Breast epithelium (tissue), 4 donors: Measurements from ENCODE around the gene CSE1L. TPM values are rescaled to one million over a fixed set of nuclear protein-coding genes. Genes with fewer than 3 reads are reported as not detected.

Experiments
- DNase-seq, 2 donors: peaks; one replicate each; pipeline ENCODE4 v3.0.0-alpha.2; 2019; ENCODE audit warnings: low spot score in 2 of 2
- H3K27ac ChIP-seq, 2 donors: fragments of 200-600 bp; sonication (generic) in 1 of 2; one replicate each; pipeline ENCODE4 v1.5.1; 2016 to 2019; ENCODE audit warnings: mild to moderate bottlenecking in 1 of 2
- H3K27me3 ChIP-seq, 2 donors: fragments of 200-600 bp; sonication (generic) in 1 of 2; one replicate each; pipeline versions ENCODE4 v1.5.1 to v1.6.0; 2017 to 2019; ENCODE audit warnings: control low read depth in 1 of 2, mild to moderate bottlenecking in 1 of 2
- H3K36me3 ChIP-seq: fragments of 200-600 bp; one replicate; pipeline ENCODE4 v1.5.1; 2019
- H3K4me1 ChIP-seq, 2 donors: fragments of 200-600 bp; sonication (generic); one replicate each; pipeline ENCODE4 v1.5.1; 2016 to 2019; ENCODE audit warnings: control low read depth in 1 of 2
- H3K4me3 ChIP-seq, 3 donors: fragments of 200-600 bp; sonication (generic); 1 replicate in 2 of 3; 2 replicates in 1 of 3; pipeline ENCODE4 v1.5.1; 2016 to 2019; ENCODE audit warnings: mild to moderate bottlenecking in 3 of 3, moderate library complexity in 2 of 3
- H3K9me3 ChIP-seq, 2 donors: fragments of 200-600 bp; sonication (generic) in 1 of 2; one replicate each; pipeline ENCODE4 v1.5.1; 2016 to 2019; ENCODE audit warnings: control low read depth in 1 of 2
- CTCF ChIP-seq, 3 donors: fragments of 450-650 bp; IDR thresholded peaks; one replicate each; pipeline ENCODE4 v1.5.1; 2016 to 2017; ENCODE audit warnings: antibody characterized with exemption in 3 of 3, mild to moderate bottlenecking in 3 of 3, moderate library complexity in 3 of 3
- POLR2A ChIP-seq: fragments of 450-650 bp; IDR thresholded peaks from one replicate; pipeline ENCODE4 v1.6.1; 2016; ENCODE audit warnings: antibody characterized with exemption, mild to moderate bottlenecking, moderate library complexity
- POLR2AphosphoS5 ChIP-seq, 3 donors: sonication (generic); formaldehyde crosslinking; IDR thresholded peaks; one replicate each; pipeline ENCODE4 v1.6.1; 2017; ENCODE audit warnings: antibody characterized with exemption in 3 of 3
- intact Hi-C: fragments of 100-400 bp; cut with DNase I; formaldehyde crosslinking; loops from one replicate; pipeline ENCODE4 v1.15.1; 2023; ENCODE audit warnings: low total_unique reads
- total RNA-seq, 3 donors: library from RNA; depleted of rRNA; stranded (reverse); fragments of >200 nt; gene quantifications; one replicate each; pipeline ENCODE4 v1.1.0, GENCODE V29; 2016

Gene CSE1L
- total RNA-seq: 10 to 100 TPM; 33.3 to 61.6 (median 48.5) TPM

- H3K4me1 ChIP-seq: no peaks in the 10 kb centered on the region
- H3K9me3 ChIP-seq: no peaks in the 10 kb centered on the region
- no peaks in the 10 kb centered on the region for H3K27me3 ChIP-seq
- no peaks in the 10 kb centered on the region for H3K36me3 ChIP-seq
- TF ChIP-seq CTCF (IDR thresholded peaks at IDR 0.05) (peak; percentile 53 to 62 (median 59)), POLR2A (peak; percentile 83), POLR2AphosphoS5 (IDR thresholded peaks at IDR 0.05) (peak; percentile 77 to 87 (median 79))
- H3K4me3 ChIP-seq: peak within 1 kb of the TSS; percentile 70 to 100 (median 90)
- intact Hi-C loops: no loop called here
- DNase-seq: peak; percentile 91 to 92
- peak within 1 kb of the TSS; percentile 90 to 93 for H3K27ac ChIP-seq
Measured at GRCh38 chr20:49046087-49046900, at the start of gene CSE1L. CSE1L (plus strand) TSS chr20:49046312; CDS start chr20:49058464, 12,152 bp downstream.

GRCh38 chr20:48999890-49000870, 45.9 kb upstream of the CSE1L start:
- peaks cover 7% of the 10 kb centered on the region for H3K36me3 ChIP-seq
- DNase-seq: no peak
- no peaks in the 10 kb centered on the region for H3K27me3 ChIP-seq
- H3K27ac ChIP-seq: no peak overlapping the region
- no peaks in the 10 kb centered on the region for H3K9me3 ChIP-seq
- intact Hi-C loops: no loop called here
- no peak overlapping the region for H3K4me3 ChIP-seq
- TF ChIP-seq POLR2AphosphoS5 (IDR thresholded peaks at IDR 0.05) (no peak), CTCF (IDR thresholded peaks at IDR 0.05) (no peak), POLR2A (no peak)
- H3K4me1 ChIP-seq: no peaks in the 10 kb centered on the region

GRCh38 chr20:49001741-49002140, 44.4 kb upstream of the CSE1L start:
- H3K36me3 ChIP-seq: peaks cover 7% of the 10 kb centered on the region

GRCh38 chr20:49006446-49006980, 39.6 kb upstream of the CSE1L start:
- Histone ChIP-seq H3K27me3 (no peaks in the 10 kb centered on the region), H3K27ac (no peak overlapping the region), H3K4me3 (no peak overlapping the region), H3K9me3 (no peaks in the 10 kb centered on the region), H3K36me3 (no peaks in the 10 kb centered on the region), H3K4me1 (no peaks in the 10 kb centered on the region)
- TF ChIP-seq POLR2A (no peak), POLR2AphosphoS5 (IDR thresholded peaks at IDR 0.05) (no peak), CTCF (IDR thresholded peaks at IDR 0.05) (no peak)
- DNase-seq: no peak
- intact Hi-C loops: no loop called here

More at GRCh38 chr20:49001741-49002140, 44.4 kb upstream of the CSE1L start:
- intact Hi-C loops: no loop called here
- no peak overlapping the region for H3K27ac ChIP-seq
- no peaks in the 10 kb centered on the region for H3K27me3 ChIP-seq
- no peak overlapping the region for H3K4me3 ChIP-seq
- H3K4me1 ChIP-seq: no peaks in the 10 kb centered on the region
- TF ChIP-seq POLR2AphosphoS5 (IDR thresholded peaks at IDR 0.05) (no peak), POLR2A (no peak)
- no peaks in the 10 kb centered on the region for H3K9me3 ChIP-seq
- DNase-seq: no peak

- Histone ChIP-seq H3K4me1 (no peaks in the 10 kb centered on the region), H3K27ac (no peak overlapping the region), H3K36me3 (peaks cover 3% of the 10 kb centered on the region), H3K4me3 (no peak overlapping the region), H3K9me3 (no peaks in the 10 kb centered on the region), H3K27me3 (no peaks in the 10 kb centered on the region)
- DNase-seq: no peak
- intact Hi-C loops: no loop called here
- no peak for TF ChIP-seq POLR2AphosphoS5 (IDR thresholded peaks at IDR 0.05)
- no peak for TF ChIP-seq POLR2A
- no peak for TF ChIP-seq CTCF (IDR thresholded peaks at IDR 0.05)
Measured at GRCh38 chr20:49009899-49010631, 36.0 kb upstream of the CSE1L start.
